Activated CD4-positive, alpha-beta memory T cell treated with anti-CD3 and anti-CD28 coated beads for 36 hours (primary cell): Measurements from ENCODE around the gene PTPRT. TPM values are rescaled to one million over a fixed set of nuclear protein-coding genes. Genes with fewer than 3 reads are reported as not detected.

Source experiments
- CTCF ChIA-PET: fragments of 350-600 bp; sonication (Branson Sonifier 250); formaldehyde crosslinking; loops from one replicate; lab custom pipeline; 2021; ENCODE audit warnings: antibody characterized with exemption, inconsistent platforms; lab: Charles Lee
- POLR2A ChIA-PET: fragments of 350-600 bp; sonication (Branson Sonifier 250); formaldehyde crosslinking; loops from one replicate; lab custom pipeline; 2021; ENCODE audit warnings: antibody characterized with exemption; lab: Charles Lee
- DNase-seq: peaks from one replicate; pipeline ENCODE4 v3.0.0-alpha.2; 2020
- H3K27ac Mint-ChIP-seq: one replicate; pipeline ENCODE4 v1.8.0; 2021; ENCODE audit warnings: mixed read lengths
- H3K27me3 Mint-ChIP-seq: one replicate; pipeline ENCODE4 v1.8.0; 2021; ENCODE audit warnings: mixed read lengths
- H3K36me3 Mint-ChIP-seq: one replicate; pipeline ENCODE4 v1.8.0; 2021; ENCODE audit warnings: mixed read lengths
- H3K4me1 Mint-ChIP-seq: one replicate; pipeline ENCODE4 v1.8.0; 2021; ENCODE audit warnings: low read depth, mixed read lengths
- H3K4me3 Mint-ChIP-seq: one replicate; pipeline ENCODE4 v1.8.0; 2021; ENCODE audit warnings: mild to moderate bottlenecking, mixed read lengths
- H3K9me3 Mint-ChIP-seq: one replicate; pipeline ENCODE4 v1.8.0; 2021; ENCODE audit warnings: mixed read lengths
- intact Hi-C: fragments of 100-400 bp; cut with micrococcal nuclease; formaldehyde crosslinking; loops from one replicate; pipeline ENCODE4 v1.15.1; 2023
- total RNA-seq, 2 experiments: library from RNA; stranded (reverse); gene quantifications; one replicate each; pipeline ENCODE4 v1.2.3, GENCODE V29; 2021

PTPRT gene
- total RNA-seq, 2 experiments from 2014 or later, result not detected

- intact Hi-C loops, result no loop called here
- no peak overlapping the region for H3K27ac Mint-ChIP-seq
- H3K9me3 Mint-ChIP-seq, result no peaks in the 10 kb centered on the region
- ChIA-PET CTCF (no interaction called here), POLR2A (no interaction called here)
- no peak overlapping the region for H3K4me3 Mint-ChIP-seq
- no peaks in the 10 kb centered on the region for H3K4me1 Mint-ChIP-seq
- no peak for DNase-seq
- H3K27me3 Mint-ChIP-seq, result no peaks in the 10 kb centered on the region
- no peaks in the 10 kb centered on the region for H3K36me3 Mint-ChIP-seq
Observed at GRCh38 chr20:43151901-43152300, 37.8 kb downstream of the PTPRT start.

- Mint-ChIP-seq H3K27me3 (no peaks in the 10 kb centered on the region), H3K27ac (no peak overlapping the region), H3K36me3 (no peaks in the 10 kb centered on the region), H3K9me3 (no peaks in the 10 kb centered on the region), H3K4me1 (no peaks in the 10 kb centered on the region), H3K4me3 (no peak overlapping the region)
- ChIA-PET CTCF (no interaction called here), POLR2A (no interaction called here)
- DNase-seq, result no peak
- intact Hi-C loops, result no loop called here
Observed at GRCh38 chr20:43151256-43151655, 38.5 kb downstream of the PTPRT start.

GRCh38 chr20:43140726-43141125 is 49.0 kb downstream of the PTPRT start:
- no peaks in the 10 kb centered on the region for H3K4me1 Mint-ChIP-seq
- ChIA-PET POLR2A (no interaction called here), CTCF (no interaction called here)
- no peaks in the 10 kb centered on the region for H3K36me3 Mint-ChIP-seq
- no peak overlapping the region for H3K4me3 Mint-ChIP-seq
- H3K27me3 Mint-ChIP-seq, result no peaks in the 10 kb centered on the region
- intact Hi-C loops, result no loop called here
- H3K27ac Mint-ChIP-seq, result no peak overlapping the region
- no peak for DNase-seq
- no peaks in the 10 kb centered on the region for H3K9me3 Mint-ChIP-seq

GRCh38 chr20:43138061-43138770 is 51.5 kb downstream of the PTPRT start:
- Mint-ChIP-seq H3K4me1 (no peaks in the 10 kb centered on the region), H3K36me3 (no peaks in the 10 kb centered on the region), H3K4me3 (no peak overlapping the region), H3K27me3 (no peaks in the 10 kb centered on the region), H3K9me3 (no peaks in the 10 kb centered on the region), H3K27ac (no peak overlapping the region)
- intact Hi-C loops, result no loop called here
- ChIA-PET CTCF (no interaction called here), POLR2A (no interaction called here)
- no peak for DNase-seq

- Mint-ChIP-seq H3K27ac (no peak overlapping the region), H3K27me3 (no peaks in the 10 kb centered on the region), H3K4me3 (no peak overlapping the region), H3K9me3 (no peaks in the 10 kb centered on the region), H3K4me1 (no peaks in the 10 kb centered on the region), H3K36me3 (no peaks in the 10 kb centered on the region)
- ChIA-PET POLR2A (no interaction called here), CTCF (no interaction called here)
- intact Hi-C loops, result no loop called here
- no peak for DNase-seq
Observed at GRCh38 chr20:43137160-43137559, 52.5 kb downstream of the PTPRT start.

- H3K36me3 Mint-ChIP-seq, result no peaks in the 10 kb centered on the region
- intact Hi-C loops, result no loop called here
- ChIA-PET POLR2A (no interaction called here), CTCF (no interaction called here)
- no peak for DNase-seq
- no peaks in the 10 kb centered on the region for H3K4me1 Mint-ChIP-seq
- H3K4me3 Mint-ChIP-seq, result no peak overlapping the region
- no peaks in the 10 kb centered on the region for H3K27me3 Mint-ChIP-seq
- no peak overlapping the region for H3K27ac Mint-ChIP-seq
- H3K9me3 Mint-ChIP-seq, result no peaks in the 10 kb centered on the region
Observed at GRCh38 chr20:43124241-43124640, 65.5 kb downstream of the PTPRT start.

GRCh38 chr20:43123180-43123579 is 66.5 kb downstream of the PTPRT start:
- Mint-ChIP-seq H3K9me3 (no peaks in the 10 kb centered on the region), H3K27me3 (no peaks in the 10 kb centered on the region), H3K36me3 (no peaks in the 10 kb centered on the region), H3K4me1 (no peaks in the 10 kb centered on the region), H3K4me3 (no peak overlapping the region), H3K27ac (no peak overlapping the region)
- ChIA-PET CTCF (no interaction called here), POLR2A (no interaction called here)
- intact Hi-C loops, result no loop called here
- DNase-seq, result no peak

GRCh38 chr20:43119720-43120119 is 70.0 kb downstream of the PTPRT start:
- DNase-seq, result no peak
- no peaks in the 10 kb centered on the region for H3K4me1 Mint-ChIP-seq
- ChIA-PET POLR2A (no interaction called here), CTCF (no interaction called here)
- no peaks in the 10 kb centered on the region for H3K9me3 Mint-ChIP-seq
- H3K4me3 Mint-ChIP-seq, result no peak overlapping the region
- no peaks in the 10 kb centered on the region for H3K27me3 Mint-ChIP-seq
- intact Hi-C loops, result no loop called here
- H3K27ac Mint-ChIP-seq, result no peak overlapping the region
- H3K36me3 Mint-ChIP-seq, result no peaks in the 10 kb centered on the region

- no peaks in the 10 kb centered on the region for H3K4me1 Mint-ChIP-seq
- POLR2A ChIA-PET, result no interaction called here
- H3K4me3 Mint-ChIP-seq, result no peak overlapping the region
- intact Hi-C loops, result no loop called here
- H3K27me3 Mint-ChIP-seq, result no peaks in the 10 kb centered on the region
- no peak for DNase-seq
- no peaks in the 10 kb centered on the region for H3K36me3 Mint-ChIP-seq
- H3K9me3 Mint-ChIP-seq, result no peaks in the 10 kb centered on the region
- CTCF ChIA-PET, result no interaction called here
- no peak overlapping the region for H3K27ac Mint-ChIP-seq
Observed at GRCh38 chr20:43102394-43102793, 87.3 kb downstream of the PTPRT start.

GRCh38 chr20:43096931-43097260 is 92.8 kb downstream of the PTPRT start:
- no peaks in the 10 kb centered on the region for H3K36me3 Mint-ChIP-seq
- intact Hi-C loops, result no loop called here
- DNase-seq, result no peak
- H3K27ac Mint-ChIP-seq, result no peak overlapping the region
- POLR2A ChIA-PET, result no interaction called here
- H3K4me3 Mint-ChIP-seq, result no peak overlapping the region
- peaks cover 13% of the 10 kb centered on the region for H3K9me3 Mint-ChIP-seq
- no peaks in the 10 kb centered on the region for H3K27me3 Mint-ChIP-seq
- CTCF ChIA-PET, result no interaction called here
- no peaks in the 10 kb centered on the region for H3K4me1 Mint-ChIP-seq

- Mint-ChIP-seq H3K9me3 (peaks cover 17% of the 10 kb centered on the region), H3K36me3 (no peaks in the 10 kb centered on the region), H3K4me3 (no peak overlapping the region), H3K27ac (no peak overlapping the region), H3K27me3 (no peaks in the 10 kb centered on the region), H3K4me1 (no peaks in the 10 kb centered on the region)
- ChIA-PET CTCF (no interaction called here), POLR2A (no interaction called here)
- no peak for DNase-seq
- intact Hi-C loops, result no loop called here
Observed at GRCh38 chr20:43096126-43096930, 93.4 kb downstream of the PTPRT start.

GRCh38 chr20:43095034-43095433 is 94.7 kb downstream of the PTPRT start:
- Mint-ChIP-seq H3K36me3 (no peaks in the 10 kb centered on the region), H3K27me3 (no peaks in the 10 kb centered on the region), H3K4me1 (no peaks in the 10 kb centered on the region), H3K9me3 (peaks cover 17% of the 10 kb centered on the region), H3K27ac (no peak overlapping the region), H3K4me3 (no peak overlapping the region)
- ChIA-PET POLR2A (no interaction called here), CTCF (no interaction called here)
- intact Hi-C loops, result no loop called here
- DNase-seq, result no peak
